ENCODE measurements around the gene BTLA.
A peak's percentile ranks its signal among the peaks of the same experiment; 100 is the strongest.

The BTLA gene

GRCh38 chr3:112486811-112487505 is 12.3 kb downstream of the BTLA start:
- H3K4me3 ChIP-seq (replicated peaks; ENCODE audit: low read depth, low read length): no peak overlapping the region
- TF ChIP-seq CTCF (IDR thresholded peaks at IDR 0.05; ENCODE audit: low read length, missing control alignments): no peak
- DNase-seq (ENCODE audit: low read depth): peak; percentile 10

DNA sequence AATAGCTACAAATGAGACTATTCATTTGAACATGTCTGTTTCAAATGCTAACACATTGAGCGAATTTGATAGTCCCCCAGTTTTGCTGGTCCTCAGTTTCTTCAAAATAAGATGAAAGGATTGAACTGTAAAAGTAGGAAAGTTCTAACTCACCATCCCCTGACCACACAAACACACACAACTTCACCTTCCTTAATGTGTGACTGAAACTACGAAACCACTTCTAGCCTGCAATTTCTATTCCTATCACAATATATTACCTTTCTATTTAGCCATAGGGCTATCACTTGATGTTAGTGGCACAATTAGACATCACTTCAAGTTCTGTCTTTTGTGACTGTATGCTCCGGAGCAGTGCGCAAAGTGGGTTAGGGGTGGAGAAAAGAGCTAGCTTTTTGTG is 14.9 kb downstream of the BTLA start:
- H3K4me3 ChIP-seq (replicated peaks; ENCODE audit: low read depth, low read length): no peak overlapping the region
- no peak for TF ChIP-seq CTCF (IDR thresholded peaks at IDR 0.05; ENCODE audit: low read length, missing control alignments)
- no peak for DNase-seq (ENCODE audit: low read depth)

DNA sequence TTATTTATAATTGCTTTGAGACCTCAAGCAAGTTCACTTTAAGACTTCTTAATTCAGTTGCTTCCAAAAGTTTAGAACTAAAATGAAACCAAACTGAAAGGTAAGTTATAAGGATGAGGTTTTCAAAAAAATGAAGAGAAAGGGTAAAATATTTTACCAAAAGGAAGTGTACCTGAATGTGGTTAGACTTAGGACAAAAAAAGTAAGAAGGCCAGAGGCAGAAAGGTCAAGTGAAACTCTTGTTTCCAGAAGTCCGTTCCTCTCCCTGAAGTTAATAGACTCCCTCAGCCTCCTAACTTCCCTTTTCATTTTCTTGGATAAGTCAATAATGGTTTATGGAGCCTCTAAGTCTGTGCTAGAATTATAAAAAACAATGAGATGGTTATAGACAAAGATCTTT is 16.6 kb downstream of the BTLA start:
- TF ChIP-seq CTCF (IDR thresholded peaks at IDR 0.05; ENCODE audit: low read length, missing control alignments): no peak
- no peak for DNase-seq (ENCODE audit: low read depth)
- no peak overlapping the region for H3K4me3 ChIP-seq (replicated peaks; ENCODE audit: low read depth, low read length)

DNA sequence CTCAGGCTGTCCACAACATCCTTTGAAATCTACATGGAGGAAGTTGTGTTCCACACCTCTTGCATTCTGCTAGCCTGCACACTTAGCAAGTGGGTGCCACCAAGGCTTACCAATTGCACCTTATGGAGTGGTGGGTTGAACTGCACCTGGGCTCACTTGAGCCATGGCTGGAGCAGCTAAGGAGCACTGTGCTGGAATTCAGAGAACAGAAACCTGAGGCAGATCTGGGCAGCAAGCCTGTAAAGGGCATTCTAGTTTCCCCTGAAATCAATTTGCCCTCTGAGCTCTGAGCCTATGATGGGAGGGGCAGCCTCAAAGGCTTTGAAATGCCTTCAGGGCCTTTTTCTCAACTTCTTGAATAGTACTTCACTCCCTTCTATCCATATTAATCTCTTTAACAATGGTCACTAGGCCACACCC is 18.0 kb downstream of the BTLA start:
- H3K4me3 ChIP-seq (replicated peaks; ENCODE audit: low read depth, low read length): no peak overlapping the region
- TF ChIP-seq CTCF (IDR thresholded peaks at IDR 0.05; ENCODE audit: low read length, missing control alignments): no peak
- no peak for DNase-seq (ENCODE audit: low read depth)

DNA sequence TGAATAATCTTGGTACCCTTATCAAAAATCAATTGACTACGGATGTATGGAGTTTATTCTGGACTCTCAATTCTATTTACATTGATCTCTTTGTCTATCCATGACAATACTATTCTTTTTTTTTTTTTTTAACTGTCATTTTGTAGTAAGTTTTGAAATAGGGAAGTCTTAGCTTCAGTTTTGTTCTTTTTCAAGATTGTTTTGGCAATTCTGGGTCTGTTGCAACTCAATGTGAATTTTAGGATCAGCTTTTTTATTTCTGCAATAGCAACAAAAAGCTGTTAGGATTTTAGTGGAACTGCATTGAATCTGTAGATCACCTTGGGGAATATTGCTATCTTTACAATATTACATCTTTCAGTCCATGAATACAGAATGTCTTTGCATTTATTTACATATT is 21.4 kb downstream of the BTLA start:
- DNase-seq (ENCODE audit: low read depth): no peak
- H3K4me3 ChIP-seq (replicated peaks; ENCODE audit: low read depth, low read length): no peak overlapping the region
- no peak for TF ChIP-seq CTCF (IDR thresholded peaks at IDR 0.05; ENCODE audit: low read length, missing control alignments)

DNA sequence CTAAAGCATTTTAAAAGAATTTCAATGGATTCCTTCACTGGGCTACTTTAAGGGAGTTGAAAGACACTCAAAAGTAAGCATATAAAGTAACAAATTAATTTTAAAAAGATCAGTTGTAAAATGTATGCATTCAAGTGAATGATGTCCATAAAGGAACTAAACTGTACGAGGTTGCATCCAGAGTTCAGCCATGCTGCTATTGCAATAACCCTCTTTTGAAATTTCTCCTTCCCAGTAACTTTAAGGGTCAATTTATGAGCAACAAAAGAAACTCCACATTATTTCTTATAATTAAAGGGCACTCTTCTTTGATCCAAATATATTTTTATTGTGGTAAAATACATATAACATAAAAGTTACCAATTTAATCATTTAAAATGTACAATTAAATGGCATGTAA is 22.9 kb downstream of the BTLA start:
- no peak overlapping the region for H3K4me3 ChIP-seq (replicated peaks; ENCODE audit: low read depth, low read length)
- TF ChIP-seq CTCF (IDR thresholded peaks at IDR 0.05; ENCODE audit: low read length, missing control alignments): no peak
- no peak for DNase-seq (ENCODE audit: low read depth)

DNA sequence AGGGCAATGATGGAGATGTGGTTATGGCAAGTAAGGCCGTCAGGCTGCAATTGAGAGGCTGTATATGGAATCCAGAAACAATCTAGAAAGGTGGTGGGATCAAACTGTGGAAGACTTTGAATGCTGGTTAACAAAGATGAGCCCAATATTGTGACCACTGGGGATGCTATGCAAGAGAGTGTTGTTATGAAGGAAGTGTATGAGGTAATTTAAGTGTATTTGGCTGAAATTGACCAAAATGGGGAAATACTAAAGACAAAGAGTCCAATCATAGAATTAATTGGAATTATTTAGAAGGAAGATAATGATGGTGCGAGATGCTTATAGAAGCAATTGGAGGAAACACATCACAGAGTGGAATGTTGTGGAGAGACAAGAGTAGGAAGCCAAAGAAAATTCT is 24.5 kb downstream of the BTLA start:
- TF ChIP-seq CTCF (IDR thresholded peaks at IDR 0.05; ENCODE audit: low read length, missing control alignments): no peak
- DNase-seq (ENCODE audit: low read depth): no peak
- H3K4me3 ChIP-seq (replicated peaks; ENCODE audit: low read depth, low read length): no peak overlapping the region
